Mesodermal cell (in vitro differentiated cells): ENCODE measurements around the gene SCNN1A.
A peak's percentile ranks its signal among the peaks of the same experiment; 100 is the strongest.

Experiments used
- H3K27ac ChIP-seq: 2 replicates; pipeline ENCODE4 v1.7.0; 2013; ENCODE audit warnings: mild to moderate bottlenecking, low read depth, low read length, moderate library complexity; ENCODE audit not compliant: severe bottlenecking
- H3K36me3 ChIP-seq: 2 replicates; pipeline ENCODE4 v1.7.1; 2013; ENCODE audit warnings: mild to moderate bottlenecking, low read length, moderate library complexity; ENCODE audit not compliant: control insufficient read depth, insufficient read depth
- H3K4me1 ChIP-seq: one replicate; pipeline ENCODE4 v1.7.1; 2013; ENCODE audit warnings: mild to moderate bottlenecking, low read length; ENCODE audit not compliant: insufficient read depth, control insufficient read depth, poor library complexity, severe bottlenecking
- H3K4me3 ChIP-seq: 2 replicates; pipeline ENCODE4 v1.7.0; 2013; ENCODE audit warnings: low read length, control low read depth, mild to moderate bottlenecking; ENCODE audit not compliant: insufficient read depth, poor library complexity, severe bottlenecking; ENCODE audit errors: extremely low read depth
- H3K9me3 ChIP-seq: 2 replicates; pipeline ENCODE4 v1.7.1; 2013; ENCODE audit warnings: mild to moderate bottlenecking, low read length, moderate library complexity; ENCODE audit not compliant: control insufficient read depth
- WGBS, 2 experiments: methylation state at CpG; one replicate each; pipeline ENCODE4 v1.1.5; 2013; ENCODE audit warnings: missing lambda C conversion rate in 2 of 2; ENCODE audit not compliant: insufficient coverage in 2 of 2; 5-methylcytosine and 5-hydroxymethylcytosine counted together

The SCNN1A gene

GRCh38 chr12:6376079-6376869 is 911 bp upstream of the SCNN1A start:
- H3K4me1 ChIP-seq: peaks cover 35% of the 10 kb centered on the region
- H3K27ac ChIP-seq: no peak overlapping the region
- no peaks in the 10 kb centered on the region for H3K36me3 ChIP-seq
- no peaks in the 10 kb centered on the region for H3K9me3 ChIP-seq
- 16 to 26% methylated on average over 13 to 17 of the region's 19 CpGs for WGBS, 2 experiments
- no peak overlapping the region for H3K4me3 ChIP-seq

- Histone ChIP-seq H3K27ac (no peak overlapping the region), H3K36me3 (no peaks in the 10 kb centered on the region), H3K9me3 (no peaks in the 10 kb centered on the region), H3K4me3 (no peak overlapping the region), H3K4me1 (peaks cover 41% of the 10 kb centered on the region)
- 51 to 74% methylated on average over 6 of the region's 7 CpGs for WGBS, 2 experiments
These were observed 590 bp downstream of the SCNN1A start for GRCh38 chr12:6374786-6375160.

- Histone ChIP-seq H3K4me1 (peaks cover 43% of the 10 kb centered on the region), H3K27ac (no peak overlapping the region), H3K4me3 (no peak overlapping the region), H3K9me3 (no peaks in the 10 kb centered on the region), H3K36me3 (no peaks in the 10 kb centered on the region)
- WGBS, 2 experiments: 86 to 87% methylated on average over 23 to 24 of the region's 24 CpGs
These were observed 1.2 kb downstream of the SCNN1A start for GRCh38 chr12:6374028-6374785.

GRCh38 chr12:6373022-6373787 is 2.2 kb downstream of the SCNN1A start:
- Histone ChIP-seq H3K4me3 (no peak overlapping the region), H3K27ac (peak overlapping the region; percentile 77), H3K4me1 (peaks cover 45% of the 10 kb centered on the region), H3K36me3 (no peaks in the 10 kb centered on the region), H3K9me3 (no peaks in the 10 kb centered on the region)
- 48 to 60% methylated on average over 9 to 13 of the region's 14 CpGs for WGBS, 2 experiments

GRCh38 chr12:6372403-6373003 is 2.9 kb downstream of the SCNN1A start:
- Histone ChIP-seq H3K4me1 (peaks cover 45% of the 10 kb centered on the region), H3K27ac (peak overlapping the region; percentile 77), H3K4me3 (no peak overlapping the region), H3K36me3 (no peaks in the 10 kb centered on the region), H3K9me3 (no peaks in the 10 kb centered on the region)
- WGBS, 2 experiments: 29 to 53% methylated on average over 6 of the region's 8 CpGs

- H3K9me3 ChIP-seq: no peaks in the 10 kb centered on the region
- peak overlapping the region; percentile 59 for H3K27ac ChIP-seq
- WGBS, 2 experiments: 6 to 7% methylated on average over 5 to 8 of the region's 15 CpGs
- H3K4me3 ChIP-seq: no peak overlapping the region
- peaks cover 42% of the 10 kb centered on the region for H3K4me1 ChIP-seq
- H3K36me3 ChIP-seq: no peaks in the 10 kb centered on the region
These were observed 4.2 kb downstream of the SCNN1A start for GRCh38 chr12:6370994-6371754.

- Histone ChIP-seq H3K9me3 (no peaks in the 10 kb centered on the region), H3K4me3 (no peak overlapping the region), H3K4me1 (peaks cover 36% of the 10 kb centered on the region), H3K36me3 (no peaks in the 10 kb centered on the region), H3K27ac (peak overlapping the region; percentile 59)
- 72 to 90% methylated on average over 3 to 4 of the region's 4 CpGs for WGBS, 2 experiments
These were observed 4.8 kb downstream of the SCNN1A start for GRCh38 chr12:6370576-6370935.

GRCh38 chr12:6369916-6370575 is 5.3 kb downstream of the SCNN1A start:
- Histone ChIP-seq H3K4me1 (peaks cover 31% of the 10 kb centered on the region), H3K27ac (no peak overlapping the region), H3K36me3 (no peaks in the 10 kb centered on the region), H3K9me3 (no peaks in the 10 kb centered on the region), H3K4me3 (no peak overlapping the region)
- WGBS, 2 experiments: 86 to 98% methylated on average over 7 of the region's 9 CpGs

- no peak overlapping the region for H3K4me3 ChIP-seq
- H3K27ac ChIP-seq: no peak overlapping the region
- H3K36me3 ChIP-seq: no peaks in the 10 kb centered on the region
- H3K4me1 ChIP-seq: peaks cover 27% of the 10 kb centered on the region
- H3K9me3 ChIP-seq: no peaks in the 10 kb centered on the region
- WGBS, 2 experiments: 75 to 87% methylated on average over 6 to 8 of the region's 9 CpGs
These were observed 6.3 kb downstream of the SCNN1A start for GRCh38 chr12:6368906-6369525.
